ENCODE measurements around the gene ARHGDIG. TPM values are rescaled to one million over a fixed set of nuclear protein-coding genes. Genes with fewer than 3 reads are reported as not detected.

Gene ARHGDIG
- total RNA-seq, 1 donor from 2014 or later, result 5.0 TPM

DNA sequence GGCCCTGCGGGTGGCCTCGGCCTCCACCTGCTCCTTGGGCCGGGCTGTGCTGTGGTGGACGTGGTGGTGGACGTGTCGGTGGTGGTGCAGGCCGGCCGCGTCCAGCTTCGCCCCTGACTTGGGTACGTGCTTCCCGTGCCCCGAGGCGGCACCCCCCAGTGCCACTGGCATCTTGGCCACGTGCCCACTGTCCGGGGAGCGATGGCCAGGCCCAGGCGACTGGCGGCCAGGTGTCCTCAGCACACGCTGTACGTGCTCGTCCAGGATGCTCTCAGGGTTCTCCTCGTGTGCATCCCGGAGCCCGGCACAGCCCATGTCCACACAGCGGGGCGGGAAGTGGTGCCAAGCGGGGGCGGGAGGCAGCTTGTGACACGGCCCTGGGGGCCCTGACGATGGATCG is 17.4 kb downstream of the ARHGDIG start:
- Histone ChIP-seq H3K9ac (ENCODE audit: low read length) (no peak overlapping the region), H4K20me1 (ENCODE audit: insufficient read depth, low read length) (peaks cover 5% of the 10 kb centered on the region), H3K27me3 (ENCODE audit: insufficient read depth, low read length) (no peaks in the 10 kb centered on the region), H3K4me2 (ENCODE audit: low read length) (no peak overlapping the region), H2AFZ (ENCODE audit: low read depth, low read length) (no peak overlapping the region), H3K4me3 (ENCODE audit: insufficient read depth, low read depth, low read length) (no peak overlapping the region), H3K27ac (ENCODE audit: low read depth, low read length) (no peak overlapping the region), H3K79me2 (ENCODE audit: insufficient read depth, low read length) (no peaks in the 10 kb centered on the region), H3K9me3 (ENCODE audit: insufficient read depth, low read depth, low read length) (no peaks in the 10 kb centered on the region), H3K4me1 (ENCODE audit: insufficient read depth, low read length) (no peaks in the 10 kb centered on the region), H3K36me3 (ENCODE audit: insufficient read depth, low read length) (no peaks in the 10 kb centered on the region)
- Mint-ChIP-seq H3K4me1 (ENCODE audit: low read depth, unreplicated experiment) (no peaks in the 10 kb centered on the region), H3K36me3 (ENCODE audit: low read depth, unreplicated experiment) (peaks cover under 1% of the 10 kb centered on the region), H3K27ac (ENCODE audit: unreplicated experiment) (no peak overlapping the region), H3K27me3 (ENCODE audit: low read depth, unreplicated experiment) (no peaks in the 10 kb centered on the region), H3K9me3 (ENCODE audit: unreplicated experiment) (no peaks in the 10 kb centered on the region), H3K4me3 (ENCODE audit: unreplicated experiment) (no peak overlapping the region)
- FAIRE-seq, result no peak
- no peak for TF ChIP-seq EZH2 (IDR thresholded peaks at IDR 0.05; ENCODE audit: insufficient read depth, low read length)
- TF ChIP-seq, protein P1, sequence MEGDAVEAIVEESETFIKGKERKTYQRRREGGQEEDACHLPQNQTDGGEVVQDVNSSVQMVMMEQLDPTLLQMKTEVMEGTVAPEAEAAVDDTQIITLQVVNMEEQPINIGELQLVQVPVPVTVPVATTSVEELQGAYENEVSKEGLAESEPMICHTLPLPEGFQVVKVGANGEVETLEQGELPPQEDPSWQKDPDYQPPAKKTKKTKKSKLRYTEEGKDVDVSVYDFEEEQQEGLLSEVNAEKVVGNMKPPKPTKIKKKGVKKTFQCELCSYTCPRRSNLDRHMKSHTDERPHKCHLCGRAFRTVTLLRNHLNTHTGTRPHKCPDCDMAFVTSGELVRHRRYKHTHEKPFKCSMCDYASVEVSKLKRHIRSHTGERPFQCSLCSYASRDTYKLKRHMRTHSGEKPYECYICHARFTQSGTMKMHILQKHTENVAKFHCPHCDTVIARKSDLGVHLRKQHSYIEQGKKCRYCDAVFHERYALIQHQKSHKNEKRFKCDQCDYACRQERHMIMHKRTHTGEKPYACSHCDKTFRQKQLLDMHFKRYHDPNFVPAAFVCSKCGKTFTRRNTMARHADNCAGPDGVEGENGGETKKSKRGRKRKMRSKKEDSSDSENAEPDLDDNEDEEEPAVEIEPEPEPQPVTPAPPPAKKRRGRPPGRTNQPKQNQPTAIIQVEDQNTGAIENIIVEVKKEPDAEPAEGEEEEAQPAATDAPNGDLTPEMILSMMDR (IDR thresholded peaks at IDR 0.05; ENCODE audit: insufficient read depth, low read depth, low read length), result no peak
- DNase-seq (ENCODE audit: low read depth), result no peak

DNA sequence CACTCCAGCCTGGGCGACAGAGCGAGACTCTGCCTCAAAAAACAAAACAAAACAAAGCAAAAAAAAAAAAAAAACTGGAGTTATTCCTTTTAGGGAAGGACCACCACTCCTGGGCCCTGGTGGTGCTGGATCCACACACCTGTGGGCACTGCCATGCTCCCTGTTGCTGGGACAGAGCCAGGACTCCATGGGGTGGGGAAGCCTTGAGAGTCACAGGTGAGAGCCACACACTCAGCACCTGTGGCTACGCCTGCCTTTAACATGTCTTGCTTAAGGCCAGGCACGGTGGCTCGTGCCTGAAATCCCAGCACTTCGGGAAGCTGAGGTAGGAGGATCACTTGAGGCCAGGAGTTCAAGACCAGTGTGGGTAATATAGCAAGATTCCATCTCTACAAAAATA is 20.8 kb downstream of the ARHGDIG start:
- Mint-ChIP-seq H3K36me3 (ENCODE audit: low read depth, unreplicated experiment) (peaks cover 7% of the 10 kb centered on the region), H3K4me3 (ENCODE audit: unreplicated experiment) (no peak overlapping the region), H3K27me3 (ENCODE audit: low read depth, unreplicated experiment) (no peaks in the 10 kb centered on the region), H3K9me3 (ENCODE audit: unreplicated experiment) (no peaks in the 10 kb centered on the region), H3K4me1 (ENCODE audit: low read depth, unreplicated experiment) (no peaks in the 10 kb centered on the region), H3K27ac (ENCODE audit: unreplicated experiment) (no peak overlapping the region)
- DNase-seq (ENCODE audit: low read depth), result no peak
- no peak overlapping the region for H3K27ac ChIP-seq (ENCODE audit: low read depth, low read length)
- peaks cover 5% of the 10 kb centered on the region for H4K20me1 ChIP-seq (ENCODE audit: insufficient read depth, low read length)
- H3K36me3 ChIP-seq (ENCODE audit: insufficient read depth, low read length), result peaks cover 3% of the 10 kb centered on the region
- no peak overlapping the region for H3K4me3 ChIP-seq (ENCODE audit: insufficient read depth, low read depth, low read length)
- H3K79me2 ChIP-seq (ENCODE audit: insufficient read depth, low read length), result no peaks in the 10 kb centered on the region
- TF ChIP-seq, protein P1 (IDR thresholded peaks at IDR 0.05; ENCODE audit: insufficient read depth, low read depth, low read length), result no peak
- no peak for TF ChIP-seq EZH2 (IDR thresholded peaks at IDR 0.05; ENCODE audit: insufficient read depth, low read length)
- H3K4me1 ChIP-seq (ENCODE audit: insufficient read depth, low read length), result no peaks in the 10 kb centered on the region
- no peak overlapping the region for H3K9ac ChIP-seq (ENCODE audit: low read length)
- no peaks in the 10 kb centered on the region for H3K9me3 ChIP-seq (ENCODE audit: insufficient read depth, low read depth, low read length)
- H3K27me3 ChIP-seq (ENCODE audit: insufficient read depth, low read length), result no peaks in the 10 kb centered on the region
- no peak overlapping the region for H2AFZ ChIP-seq (ENCODE audit: low read depth, low read length)
- H3K4me2 ChIP-seq (ENCODE audit: low read length), result no peak overlapping the region
- no peak for FAIRE-seq

DNA sequence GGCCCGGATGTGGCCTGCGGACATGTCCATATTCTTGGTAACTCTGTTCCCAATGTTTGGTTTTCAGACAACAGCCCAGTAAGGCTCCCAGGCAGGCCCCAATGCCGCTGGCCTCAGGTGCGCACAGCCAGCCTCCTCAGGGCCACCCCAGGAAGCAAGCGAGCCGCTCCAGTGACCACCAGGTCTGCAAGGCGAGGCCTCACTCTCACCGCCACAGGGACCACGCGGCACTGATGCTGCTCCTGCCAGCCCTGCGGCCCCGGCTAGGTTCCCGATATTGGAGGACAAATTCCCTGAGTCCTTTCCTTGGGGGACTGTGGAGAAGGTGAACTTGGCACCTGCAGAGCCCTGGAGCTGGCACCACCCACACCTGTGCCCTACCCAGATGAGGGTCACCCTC is 21.6 kb downstream of the ARHGDIG start:
- no peak for FAIRE-seq

More for the DNA sequence above, 21.6 kb downstream of the ARHGDIG start:
- H3K27me3 ChIP-seq (ENCODE audit: insufficient read depth, low read length), result no peaks in the 10 kb centered on the region
- H3K4me1 Mint-ChIP-seq (ENCODE audit: low read depth, unreplicated experiment), result no peaks in the 10 kb centered on the region
- no peak overlapping the region for H3K4me3 Mint-ChIP-seq (ENCODE audit: unreplicated experiment)
- no peak for DNase-seq (ENCODE audit: low read depth)
- H2AFZ ChIP-seq (ENCODE audit: low read depth, low read length), result no peak overlapping the region
- H3K9ac ChIP-seq (ENCODE audit: low read length), result no peak overlapping the region
- H3K36me3 Mint-ChIP-seq (ENCODE audit: low read depth, unreplicated experiment), result peaks cover 7% of the 10 kb centered on the region
- H4K20me1 ChIP-seq (ENCODE audit: insufficient read depth, low read length), result peaks cover 5% of the 10 kb centered on the region
- TF ChIP-seq, protein P1 (IDR thresholded peaks at IDR 0.05; ENCODE audit: insufficient read depth, low read depth, low read length), result no peak
- no peak for TF ChIP-seq EZH2 (IDR thresholded peaks at IDR 0.05; ENCODE audit: insufficient read depth, low read length)
- H3K9me3 Mint-ChIP-seq (ENCODE audit: unreplicated experiment), result no peaks in the 10 kb centered on the region
- no peak overlapping the region for H3K27ac ChIP-seq (ENCODE audit: low read depth, low read length)
- H3K79me2 ChIP-seq (ENCODE audit: insufficient read depth, low read length), result no peaks in the 10 kb centered on the region
- peaks cover 3% of the 10 kb centered on the region for H3K36me3 ChIP-seq (ENCODE audit: insufficient read depth, low read length)
- H3K27ac Mint-ChIP-seq (ENCODE audit: unreplicated experiment), result no peak overlapping the region
- H3K4me3 ChIP-seq (ENCODE audit: insufficient read depth, low read depth, low read length), result no peak overlapping the region
- H3K4me1 ChIP-seq (ENCODE audit: insufficient read depth, low read length), result no peaks in the 10 kb centered on the region
- H3K9me3 ChIP-seq (ENCODE audit: insufficient read depth, low read depth, low read length), result no peaks in the 10 kb centered on the region
- H3K27me3 Mint-ChIP-seq (ENCODE audit: low read depth, unreplicated experiment), result no peaks in the 10 kb centered on the region
- H3K4me2 ChIP-seq (ENCODE audit: low read length), result no peak overlapping the region
